ENCODE measurements around the gene ZHX3. TPM values are rescaled to one million over a fixed set of nuclear protein-coding genes. Genes with fewer than 3 reads are reported as not detected.
A peak's percentile ranks its signal among the peaks of the same experiment; 100 is the strongest.

ZHX3 gene
- total and polyA plus RNA-seq, 2 of the 4 experiments (the other 2 are of a cell fraction): 25.0 to 28.0 TPM

- Histone ChIP-seq H4K5ac (ENCODE audit: low read depth, low read length) (no peak overlapping the region), H3K4ac (ENCODE audit: low read depth, low read length) (peak overlapping the region; percentile 12; the same call in 1 of the 2 replicates), H4K91ac (ENCODE audit: insufficient read depth, low read depth, low read length) (no peak overlapping the region), H2AK9ac (replicated peaks; ENCODE audit: low read depth, low read length, poor library complexity) (peak overlapping the region; percentile 0), H3K27me3 (ENCODE audit: control insufficient read depth, insufficient read depth, low read length) (no peaks in the 10 kb centered on the region), H3K27ac (ENCODE audit: insufficient read depth, low read length) (no peak overlapping the region; the same call in 1 of the 2 replicates), H4K8ac (ENCODE audit: low read depth in 2 of 2, low read length in 2 of 2) (no peak overlapping the region), H2BK20ac (ENCODE audit: low read depth, low read length) (no peak overlapping the region), H3K79me1 (ENCODE audit: low read depth in 1 of 2, low read length in 2 of 2) (peaks cover 9 to 67% of the 10 kb centered on the region in 2 experiments), H3K56ac (ENCODE audit: extremely low read depth, insufficient read depth, low read length) (no peak overlapping the region), H3K4me2 (ENCODE audit: low read depth, low read length) (peak overlapping the region; percentile 89), H3K9me3 (ENCODE audit: control insufficient read depth, insufficient read depth, low read length) (no peaks in the 10 kb centered on the region), H3K23ac (ENCODE audit: low read depth, low read length) (peak overlapping the region; percentile 61), H2AK5ac (ENCODE audit: low read depth, low read length) (peak overlapping the region; percentile 71), H2BK5ac (ENCODE audit: low read depth, low read length, poor library complexity, severe bottlenecking) (no peak overlapping the region), H3K4me1 (ENCODE audit: control insufficient read depth, insufficient read depth, low read length) (peaks cover 22% of the 10 kb centered on the region), H2BK15ac (ENCODE audit: low read depth, low read length) (no peak overlapping the region), H3K9ac (ENCODE audit: low read depth, low read length) (peak overlapping the region; percentile 78), H3K36me3 (ENCODE audit: control insufficient read depth, insufficient read depth, low read length) (peaks cover 2% of the 10 kb centered on the region; the same call in 1 of the 2 replicates), H3K9me1 (ENCODE audit: insufficient read depth, low read length) (peaks cover 40% of the 10 kb centered on the region), H2AFZ (replicated peaks; ENCODE audit: low read length, poor library complexity) (no peak overlapping the region), H3K18ac (ENCODE audit: low read depth, low read length) (no peak overlapping the region), H3K4me3 (ENCODE audit: insufficient read depth, low read depth, low read length) (peak overlapping the region; percentile 98), H3K14ac (replicated peaks; ENCODE audit: low read depth, low read length) (peak overlapping the region; percentile 26), H4K20me1 (ENCODE audit: insufficient read depth, low read length) (peaks cover 62% of the 10 kb centered on the region), H2BK120ac (ENCODE audit: low read depth, low read length) (no peak overlapping the region)
- dilution Hi-C loops (cut with HindIII; ENCODE audit: low sequenced_read_pairs, unreplicated experiment) (no loop called here), in situ Hi-C loops (cut with MboI; ENCODE audit: low sequenced_read_pairs) (no loop called here), intact Hi-C loops (cut with micrococcal nuclease) (loop anchor here (5.0 kb wide), 2 partner anchors 188 to 553 kb away; no protein-coding TSS in a partner anchor)
- ATAC-seq (ENCODE audit: low read depth) (no peak), DNase-seq (no peak)
- TF ChIP-seq MAZ (IDR thresholded peaks at IDR 0.05; ENCODE audit: borderline replicate concordance, low read depth, low read length) (no peak), CEBPB (IDR thresholded peaks at IDR 0.05; ENCODE audit: low read depth, low read length) (no peak), NFE2L2 (IDR thresholded peaks at IDR 0.05; ENCODE audit: low read depth, low read length) (no peak), MAFK (IDR thresholded peaks at IDR 0.05; ENCODE audit: low read depth, low read length) (no peak), FOS (IDR thresholded peaks at IDR 0.05; ENCODE audit: low read depth, low read length) (no peak), SMC3 (IDR thresholded peaks at IDR 0.05; ENCODE audit: low read depth, low read length) (no peak), RFX5 (IDR thresholded peaks at IDR 0.05; ENCODE audit: low read depth, low read length) (no peak), CTCF (conservative IDR thresholded peaks at IDR 0.05; ENCODE audit: low read depth, low read length) (no peak), ELK1 (IDR thresholded peaks at IDR 0.05; ENCODE audit: borderline replicate concordance, low read depth, low read length) (no peak), POLR2A (IDR thresholded peaks at IDR 0.05; ENCODE audit: low read depth, low read length) (no peak), RCOR1 (IDR thresholded peaks at IDR 0.05; ENCODE audit: insufficient replicate concordance, low read length) (no peak)
- no CpG with 5 or more reads among the region's 5 CpGs for WGBS, 2 experiments (ENCODE audit: extremely low coverage in 2 of 2, insufficient read length in 1 of 2)
- CTCF ChIA-PET: interaction anchor here (1.0 kb wide), 4 partner anchors 10 to 201 kb away, joined by 3 to 4 read pairs (median 4); partner anchors contain the start of gene LPIN3
- POLR2A ChIA-PET (ENCODE audit: unreplicated experiment): interaction anchor here (0.5 kb wide), 1 partner anchor 286 kb away, joined by 6 read pairs; no protein-coding TSS in a partner anchor
- BruUV-seq (replicated peaks): no TSS peak
Measured at GRCh38 chr20:41139227-41140093, 178.1 kb downstream of the ZHX3 start.
